Esophagus (tissue), 2 donors: Measurements from ENCODE around the gene AKAP9. TPM values are rescaled to one million over a fixed set of nuclear protein-coding genes. Genes with fewer than 3 reads are reported as not detected.
A peak's percentile ranks its signal among the peaks of the same experiment; 100 is the strongest.
"Not testable (repeated sequence)": the region's sequence is repeated elsewhere in the genome, so short reads cannot be mapped to it uniquely, and the experiment has no call there.

Experiments used
- H3K27ac ChIP-seq, 2 donors: one replicate each; pipeline ENCODE4 v1.5.1; 2013; ENCODE audit warnings: low read depth in 2 of 2, mild to moderate bottlenecking in 2 of 2, inconsistent platforms in 1 of 2, low read length in 1 of 2, moderate library complexity in 1 of 2
- H3K27me3 ChIP-seq, 2 donors: one replicate each; pipeline ENCODE4 v1.6.1; 2013; ENCODE audit warnings: low read length in 2 of 2, control low read depth in 1 of 2, mild to moderate bottlenecking in 1 of 2; ENCODE audit not compliant: insufficient read depth in 2 of 2, control insufficient read depth in 1 of 2
- H3K36me3 ChIP-seq, 2 donors: one replicate each; pipeline ENCODE4 v1.6.1; 2013; ENCODE audit warnings: low read length in 1 of 2; ENCODE audit not compliant: control insufficient read depth in 2 of 2, insufficient read depth in 2 of 2
- H3K4me1 ChIP-seq, 2 donors: one replicate each; pipeline ENCODE4 v1.6.1; 2013; ENCODE audit warnings: low read length in 1 of 2; ENCODE audit not compliant: control insufficient read depth in 2 of 2, insufficient read depth in 2 of 2
- H3K4me3 ChIP-seq, 2 donors: one replicate each; pipeline ENCODE4 v1.5.1; 2013; ENCODE audit warnings: low read length in 2 of 2, mild to moderate bottlenecking in 2 of 2, low read depth in 1 of 2, moderate library complexity in 1 of 2
- H3K9me3 ChIP-seq, 2 donors: one replicate each; pipeline ENCODE4 v1.6.1; 2013; ENCODE audit warnings: mild to moderate bottlenecking in 2 of 2, low read depth in 1 of 2, low read length in 1 of 2, moderate library complexity in 1 of 2; ENCODE audit not compliant: control insufficient read depth in 2 of 2, insufficient read depth in 1 of 2
- WGBS, 2 donors: extraction: QIAGEN DNeasy Blood & Tissue Kit; methylation state at CpG; one replicate each; pipeline ENCODE4 v1.1.7; 2013; 5-methylcytosine and 5-hydroxymethylcytosine counted together
- polyA plus RNA-seq, 2 donors: library from polyadenylated mRNA; stranded (reverse); fragments of 200-250 nt; gene quantifications; one replicate each; pipeline ENCODE4 v1.2.3, GENCODE V29; 2013
- donor health status: healthy with polysubstance abuse.
- donor health status: Bipolar disorder and iron deficiency.

Gene AKAP9
- polyA plus RNA-seq, 2 donors, result 15.8 to 16.7 TPM

DNA sequence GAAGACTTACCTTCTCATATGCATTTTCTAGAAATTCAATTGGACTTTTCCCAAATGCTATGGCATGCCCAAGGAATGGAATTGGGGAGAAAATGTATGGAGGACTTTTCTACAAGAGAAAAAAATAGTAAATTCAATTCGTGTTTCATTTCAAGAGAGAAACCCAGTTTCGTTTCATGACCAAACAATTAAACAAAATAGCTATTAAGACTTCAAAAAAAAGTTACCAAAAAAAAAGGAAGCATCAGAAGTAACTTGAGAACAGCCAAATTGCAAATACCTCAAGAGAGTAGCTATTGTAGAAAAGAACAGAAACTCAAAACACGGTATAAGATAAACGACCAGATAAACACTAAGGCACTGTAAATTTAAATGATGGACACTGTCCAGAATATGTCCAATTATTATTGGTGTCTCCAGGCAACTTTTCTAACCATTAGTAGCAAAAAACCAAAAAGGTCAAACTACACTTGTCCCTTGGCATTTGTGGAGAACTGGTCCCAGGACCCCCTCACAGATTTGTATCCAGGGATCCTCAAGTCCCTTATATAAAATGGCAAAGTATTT is 191.2 kb downstream of the AKAP9 start:
- Histone ChIP-seq H3K4me3 (no peak overlapping the region), H3K36me3 (peaks cover 0 to 7% of the 10 kb centered on the region in 2 donors), H3K9me3 (no peaks in the 10 kb centered on the region), H3K27me3 (no peaks in the 10 kb centered on the region), H3K4me1 (no peaks in the 10 kb centered on the region), H3K27ac (no peak overlapping the region)
- WGBS, 2 donors, result 47 to 53% methylated on average over 4 of the region's 4 CpGs

DNA sequence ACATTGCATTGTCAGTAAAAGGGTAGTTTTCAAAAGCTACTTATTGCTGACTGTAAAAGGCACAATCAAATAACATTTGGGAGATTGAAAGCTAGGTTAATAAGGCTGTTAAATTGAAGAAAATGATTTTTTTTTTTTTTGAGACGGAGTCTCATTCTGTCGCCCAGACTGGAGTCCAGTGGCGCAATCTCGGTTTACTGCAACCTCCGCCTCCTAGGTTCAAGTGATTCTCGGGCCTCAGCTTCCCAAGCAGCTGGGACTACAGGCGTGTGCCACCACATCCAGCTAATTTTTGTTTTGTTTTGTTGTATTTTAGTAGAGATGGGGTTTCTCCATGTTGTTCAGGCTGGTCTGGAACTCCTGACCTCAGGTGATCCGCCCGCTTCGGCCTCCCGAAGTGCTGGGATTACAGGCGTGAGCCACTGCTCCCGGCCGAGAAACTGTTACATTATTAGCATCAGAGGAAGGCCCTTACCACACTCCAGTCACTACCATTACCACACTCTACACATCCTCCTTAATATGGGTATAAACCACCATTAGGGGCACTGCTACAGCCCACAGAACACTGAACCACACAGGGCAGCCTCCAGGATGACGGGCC is 192.6 kb downstream of the AKAP9 start:
- Histone ChIP-seq H3K9me3 (no peaks in the 10 kb centered on the region), H3K4me1 (no peaks in the 10 kb centered on the region), H3K27me3 (no peaks in the 10 kb centered on the region), H3K36me3 (peaks cover 0 to 7% of the 10 kb centered on the region in 2 donors), H3K27ac (peak overlapping the region; percentile 95 to 96), H3K4me3 (peak overlapping the region; percentile 83 to 100)
- 36 to 39% methylated on average over 15 of the region's 15 CpGs for WGBS, 2 donors

- Histone ChIP-seq H3K36me3 (peaks cover 0 to 3% of the 10 kb centered on the region in 2 donors), H3K4me3 (peak overlapping the region; percentile 83 to 100), H3K4me1 (no peaks in the 10 kb centered on the region), H3K27ac (peak overlapping the region; percentile 95 to 96), H3K27me3 (no peaks in the 10 kb centered on the region), H3K9me3 (no peaks in the 10 kb centered on the region)
- 0 to 1% methylated on average over 40 to 42 of the region's 42 CpGs for WGBS, 2 donors
Observed at GRCh38 chr7:92133737-92134270, 193.1 kb downstream of the AKAP9 start.

- peak within 1 kb of the TSS; percentile 83 to 100 for H3K4me3 ChIP-seq
- no peaks in the 10 kb centered on the region for H3K27me3 ChIP-seq
- no peaks in the 10 kb centered on the region for H3K9me3 ChIP-seq
- WGBS, 2 donors, result 0 to 1% methylated on average over 71 to 73 of the region's 73 CpGs
- peaks cover 0 to 3% of the 10 kb centered on the region in 2 donors for H3K36me3 ChIP-seq
- H3K4me1 ChIP-seq, result no peaks in the 10 kb centered on the region
- H3K27ac ChIP-seq, result peak within 1 kb of the TSS; percentile 95 to 96
Observed at GRCh38 chr7:92134271-92135051, 193.8 kb downstream of the AKAP9 start, which contains the start of gene CYP51A1. TSS of gene CYP51A1 (minus strand) at chr7:92134477. CDS start at chr7:92134364, 113 bp downstream.

- 19 to 25% methylated on average over 21 of the region's 21 CpGs for WGBS, 2 donors
- Histone ChIP-seq H3K36me3 (peaks cover 0 to 3% of the 10 kb centered on the region in 2 donors), H3K9me3 (no peaks in the 10 kb centered on the region), H3K4me1 (no peaks in the 10 kb centered on the region), H3K27ac (peak overlapping the region; percentile 95 to 96), H3K27me3 (no peaks in the 10 kb centered on the region), H3K4me3 (peak overlapping the region; percentile 83 to 100)
Observed at GRCh38 chr7:92135052-92135889, 194.6 kb downstream of the AKAP9 start.

GRCh38 chr7:92137557-92137956 is 196.9 kb downstream of the AKAP9 start:
- H3K4me3 ChIP-seq, result no peak overlapping the region
- no peaks in the 10 kb centered on the region for H3K36me3 ChIP-seq
- 49 to 60% methylated on average over 2 of the region's 2 CpGs for WGBS, 2 donors
- no peaks in the 10 kb centered on the region for H3K4me1 ChIP-seq
- H3K27me3 ChIP-seq, result no peaks in the 10 kb centered on the region
- H3K27ac ChIP-seq, result no peak overlapping the region
- H3K9me3 ChIP-seq, result no peaks in the 10 kb centered on the region

- WGBS, 2 donors, result 92 to 94% methylated on average over 7 of the region's 7 CpGs
- Histone ChIP-seq H3K4me3 (no peak overlapping the region), H3K27me3 (no peaks in the 10 kb centered on the region), H3K27ac (no peak overlapping the region), H3K4me1 (no peaks in the 10 kb centered on the region), H3K36me3 (no peaks in the 10 kb centered on the region), H3K9me3 (no peaks in the 10 kb centered on the region)
Observed at GRCh38 chr7:92141161-92141560, 200.5 kb downstream of the AKAP9 start.

DNA sequence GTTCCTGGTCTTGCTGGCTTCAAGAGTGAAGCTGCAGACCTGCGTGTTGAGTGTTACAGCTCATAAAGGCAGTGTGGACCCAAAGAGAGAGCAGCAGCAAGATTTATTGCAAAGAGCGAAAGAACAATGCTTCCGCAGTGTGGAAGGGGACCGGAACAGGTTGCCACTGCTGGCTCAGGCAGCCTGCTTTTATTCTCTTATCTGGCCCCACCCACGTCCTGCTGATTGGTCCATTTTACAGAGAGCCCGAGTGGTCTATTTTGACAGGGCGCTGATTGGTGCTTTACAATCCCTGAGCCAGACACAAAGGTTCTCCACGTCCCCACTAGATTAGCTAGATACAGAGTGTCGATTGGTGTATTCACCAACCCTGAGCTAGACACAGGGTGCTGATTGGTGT is 202.1 kb downstream of the AKAP9 start:
- not testable (repeated sequence) for H3K9me3 ChIP-seq, H3K4me3 ChIP-seq, H3K27me3 ChIP-seq, H3K27ac ChIP-seq, H3K4me1 ChIP-seq, H3K36me3 ChIP-seq
- 91 to 94% methylated on average over 9 of the region's 9 CpGs for WGBS, 2 donors
